AG09309 (cell line): ENCODE results near the gene CRADD.

Experiments
- DNase-seq: peaks from one replicate; pipeline ENCODE4 v3.0.0-alpha.2; 2010; ENCODE audit warnings: low read depth
- H3K4me3 ChIP-seq: 2 replicates; pipeline ENCODE4 v1.5.1; 2011; ENCODE audit warnings: mild to moderate bottlenecking, low read depth, low read length, moderate library complexity; ENCODE audit not compliant: control insufficient read depth
- TF ChIP-seq, protein P1 (sequence below): IDR thresholded peaks from 2 replicates; pipeline ENCODE4 v1.5.1; 2011; ENCODE audit warnings: mild to moderate bottlenecking, low read depth, low read length, inconsistent platforms; ENCODE audit not compliant: insufficient read depth, control insufficient read depth; ENCODE audit errors: missing control alignments

CRADD gene

DNA sequence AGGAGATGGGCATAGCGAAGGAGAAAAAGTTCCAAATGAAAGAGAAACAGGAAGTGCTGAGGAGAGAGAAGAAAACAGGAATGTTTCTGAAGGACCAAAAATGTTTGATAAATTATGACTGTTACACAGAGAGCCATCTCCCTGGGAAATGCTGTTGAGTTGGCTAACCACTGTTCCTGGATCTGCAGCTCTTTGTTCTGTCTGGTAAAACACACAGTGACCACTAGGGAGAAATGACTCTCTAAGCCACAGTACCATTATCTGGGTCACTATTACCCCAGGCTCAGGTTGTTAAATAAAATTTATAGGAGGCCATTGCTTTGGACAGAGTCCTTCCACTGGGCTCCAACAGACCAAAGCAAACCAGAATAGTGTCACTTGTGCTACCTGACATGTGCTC, 219.3 kb downstream of the CRADD start:
- TF ChIP-seq, protein P1, sequence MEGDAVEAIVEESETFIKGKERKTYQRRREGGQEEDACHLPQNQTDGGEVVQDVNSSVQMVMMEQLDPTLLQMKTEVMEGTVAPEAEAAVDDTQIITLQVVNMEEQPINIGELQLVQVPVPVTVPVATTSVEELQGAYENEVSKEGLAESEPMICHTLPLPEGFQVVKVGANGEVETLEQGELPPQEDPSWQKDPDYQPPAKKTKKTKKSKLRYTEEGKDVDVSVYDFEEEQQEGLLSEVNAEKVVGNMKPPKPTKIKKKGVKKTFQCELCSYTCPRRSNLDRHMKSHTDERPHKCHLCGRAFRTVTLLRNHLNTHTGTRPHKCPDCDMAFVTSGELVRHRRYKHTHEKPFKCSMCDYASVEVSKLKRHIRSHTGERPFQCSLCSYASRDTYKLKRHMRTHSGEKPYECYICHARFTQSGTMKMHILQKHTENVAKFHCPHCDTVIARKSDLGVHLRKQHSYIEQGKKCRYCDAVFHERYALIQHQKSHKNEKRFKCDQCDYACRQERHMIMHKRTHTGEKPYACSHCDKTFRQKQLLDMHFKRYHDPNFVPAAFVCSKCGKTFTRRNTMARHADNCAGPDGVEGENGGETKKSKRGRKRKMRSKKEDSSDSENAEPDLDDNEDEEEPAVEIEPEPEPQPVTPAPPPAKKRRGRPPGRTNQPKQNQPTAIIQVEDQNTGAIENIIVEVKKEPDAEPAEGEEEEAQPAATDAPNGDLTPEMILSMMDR, result no peak
- no peak overlapping the region for H3K4me3 ChIP-seq
- no peak for DNase-seq

DNA sequence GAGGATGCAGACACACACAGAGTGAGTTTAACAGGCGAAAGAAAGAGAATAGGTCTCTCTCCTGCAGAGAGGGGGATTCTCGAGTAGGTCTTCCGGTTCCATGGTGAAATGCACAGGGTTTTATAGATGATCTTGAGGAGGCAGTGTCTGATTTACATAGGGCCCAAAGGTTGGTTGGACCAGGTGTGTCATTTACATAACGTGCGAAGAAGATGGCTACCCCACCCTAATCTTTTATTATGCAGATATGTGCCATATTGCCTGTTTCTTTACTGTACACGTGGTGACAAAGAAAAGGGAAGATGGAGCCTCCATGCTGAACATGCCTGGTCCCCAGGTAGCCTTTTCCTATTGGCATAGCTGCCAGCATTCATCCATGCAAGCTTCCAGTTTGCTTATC, 219.8 kb downstream of the CRADD start:
- TF ChIP-seq, protein P1, result no peak
- no peak overlapping the region for H3K4me3 ChIP-seq
- no peak for DNase-seq

DNA sequence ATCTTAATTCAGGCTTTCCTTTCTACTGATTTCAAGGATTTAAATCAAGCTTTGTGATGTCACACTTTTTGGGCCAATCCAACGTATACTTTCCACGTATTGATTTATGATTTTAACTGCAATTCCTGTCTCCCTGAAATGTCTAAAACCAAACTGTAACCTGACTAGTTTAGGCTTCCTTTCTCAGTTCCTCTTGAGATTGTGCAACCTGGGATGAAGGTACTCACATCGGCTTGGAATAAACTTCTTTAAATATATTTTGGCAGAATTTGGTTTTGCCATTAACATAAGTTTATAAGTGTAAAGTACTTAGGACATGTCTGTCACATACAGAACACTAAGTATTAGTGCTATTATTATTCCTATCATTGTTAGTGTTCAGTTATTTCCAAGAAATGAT, 224.6 kb downstream of the CRADD start:
- no peak overlapping the region for H3K4me3 ChIP-seq
- TF ChIP-seq, protein P1, result no peak
- DNase-seq, result no peak

DNA sequence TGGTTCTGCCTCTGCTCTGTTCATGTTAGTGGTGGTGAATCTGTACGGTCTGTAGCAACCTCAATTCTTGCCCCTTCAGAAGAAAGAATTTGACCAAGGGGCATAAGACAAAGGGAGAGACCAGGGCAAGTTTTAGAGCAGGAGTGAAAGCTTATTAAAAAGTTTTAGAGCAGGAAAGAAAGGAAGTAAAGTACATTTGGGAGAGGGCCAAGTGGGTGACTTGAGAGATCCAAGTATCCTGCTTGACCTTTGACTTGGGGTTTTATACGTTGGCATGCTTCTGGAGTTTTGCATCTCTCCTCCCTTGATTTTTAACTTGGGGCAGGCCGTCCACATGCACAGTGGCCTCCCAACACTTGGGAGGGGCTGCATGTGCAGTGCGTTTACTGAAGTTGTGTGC, 225.0 kb downstream of the CRADD start:
- no peak for DNase-seq
- TF ChIP-seq, protein P1, result no peak
- no peak overlapping the region for H3K4me3 ChIP-seq

DNA sequence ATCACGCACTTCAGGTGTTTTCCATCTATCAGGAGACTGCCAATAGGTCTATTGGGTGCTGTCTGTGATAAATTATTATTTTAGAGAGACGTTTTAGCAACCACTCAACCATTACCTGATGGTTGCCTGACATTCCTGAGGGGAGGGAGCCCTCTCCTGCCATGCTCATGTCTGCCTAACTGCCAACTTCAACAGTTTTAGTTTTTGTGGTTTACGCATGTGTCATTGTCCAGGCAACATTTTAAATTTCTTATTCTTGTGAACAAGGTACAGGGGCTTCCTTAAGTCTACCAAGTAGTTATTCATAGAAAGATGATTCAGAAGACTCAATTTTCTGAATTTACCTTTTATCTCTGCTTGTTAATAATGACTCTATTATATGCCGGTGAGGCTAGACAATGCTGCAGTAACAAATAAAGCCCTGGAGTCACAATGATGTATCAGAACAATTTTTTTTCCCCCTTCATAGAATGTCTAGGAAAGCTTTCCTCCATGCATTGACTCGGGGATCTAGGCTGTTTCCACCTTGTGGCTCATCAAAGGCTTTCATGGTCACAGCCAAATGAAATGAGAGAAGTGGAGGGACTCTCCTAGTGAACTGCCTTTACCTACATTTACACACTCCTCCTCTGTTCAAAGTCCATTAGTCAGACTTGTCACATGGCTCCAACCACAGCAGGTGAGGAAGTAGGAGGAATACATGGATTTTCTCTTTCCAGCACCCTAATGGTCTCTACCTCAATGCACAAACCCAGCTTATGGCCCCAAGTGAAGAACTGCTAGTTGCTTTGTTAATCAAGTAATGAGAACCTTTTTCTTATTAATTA, 225.8 kb downstream of the CRADD start:
- TF ChIP-seq, protein P1, result no peak
- H3K4me3 ChIP-seq, result no peak overlapping the region
- DNase-seq, result no peak

DNA sequence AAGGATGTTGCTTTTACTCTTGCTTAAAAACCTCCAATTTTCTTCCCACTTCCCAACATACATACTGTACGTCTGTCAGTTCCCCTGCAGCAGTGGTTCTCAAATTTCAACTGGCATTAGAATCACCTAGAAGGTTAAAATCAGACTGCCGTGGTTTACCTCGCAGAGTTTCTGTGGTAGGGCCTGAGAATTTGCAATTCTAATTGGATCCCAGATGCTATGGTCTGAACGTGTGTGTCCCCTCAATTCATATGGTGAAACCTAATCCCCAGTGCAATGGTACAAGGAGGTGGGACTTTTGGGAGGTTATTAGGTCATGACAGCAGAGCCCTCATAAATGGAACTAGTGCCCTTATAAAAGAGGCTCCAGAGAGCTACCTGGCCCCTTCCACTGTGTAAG, 226.9 kb downstream of the CRADD start:
- no peak for DNase-seq
- TF ChIP-seq, protein P1, result no peak
- H3K4me3 ChIP-seq, result no peak overlapping the region
